ENCODE data around the gene BANF2. TPM values are rescaled to one million over a fixed set of nuclear protein-coding genes. Genes with fewer than 3 reads are reported as not detected.

The BANF2 gene
- total and polyA plus RNA-seq, 10 of the 15 experiments (the other 5 are each of a cell fraction or from before 2014, with no cell fraction given), result not detected

DNA sequence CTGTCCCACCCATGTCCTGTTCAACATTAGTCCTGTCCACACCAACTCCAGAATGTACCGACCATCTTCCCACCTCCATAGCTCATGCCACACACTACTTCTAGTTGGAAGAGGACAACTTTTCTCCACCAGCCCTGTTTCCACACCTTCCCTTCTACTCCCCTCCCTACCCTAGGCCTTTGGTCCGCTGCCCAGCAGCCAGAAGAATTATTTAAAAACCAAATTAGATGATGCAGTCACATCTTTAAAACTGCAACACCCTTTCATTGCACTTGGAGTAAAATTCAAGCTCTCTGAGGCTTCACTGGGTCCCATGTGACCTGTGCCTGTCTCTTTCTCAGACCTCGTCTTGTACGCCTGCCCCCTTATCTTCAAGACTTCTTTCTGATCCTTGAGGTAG lies 53.8 kb downstream of the BANF2 start:
- Histone ChIP-seq H3K4me1 (ENCODE audit: control insufficient read depth, insufficient read depth, low read length) (no peaks in the 10 kb centered on the region), H2AFZ (ENCODE audit: control insufficient read depth, low read depth, low read length) (no peak overlapping the region), H3K27ac (ENCODE audit: control insufficient read depth, insufficient read depth) (no peak overlapping the region), H3K4me2 (ENCODE audit: control insufficient read depth, insufficient read depth) (no peak overlapping the region), H3K36me3 (ENCODE audit: control insufficient read depth in 2 of 2, insufficient read depth in 2 of 2, low read length in 1 of 2) (no peaks in the 10 kb centered on the region), H4K20me1 (ENCODE audit: control insufficient read depth, insufficient read depth) (no peaks in the 10 kb centered on the region), H3K9me3 (replicated peaks; ENCODE audit: control insufficient read depth, insufficient read depth, low read length) (no peaks in the 10 kb centered on the region; the same call in 2 of the 3 replicates), H3K79me2 (ENCODE audit: control insufficient read depth, insufficient read depth, low read length) (no peaks in the 10 kb centered on the region), H3K4me3 (no peak overlapping the region), H3K27me3 (replicated peaks in 1 of 2; ENCODE audit: control insufficient read depth in 2 of 2, insufficient read depth in 2 of 2, low read length in 1 of 2) (peaks cover 0 to 7% of the 10 kb centered on the region in 2 experiments; a peak in 1 of 4 replicates), H3K9ac (ENCODE audit: control insufficient read depth, insufficient read depth, low read length) (no peak overlapping the region)
- ATAC-seq (no peak), DNase-seq (ENCODE audit: low read depth, low spot score) (no peak), FAIRE-seq (no peak)
- no peak for TF ChIP-seq MEF2A (IDR thresholded peaks at IDR 0.05; ENCODE audit: insufficient read depth, low read depth, low read length)
- no peak for TF ChIP-seq MYC (IDR thresholded peaks at IDR 0.05; ENCODE audit: insufficient read depth, insufficient read length, insufficient replicate concordance, low read length, severe bottlenecking)
- no peak for TF ChIP-seq MEF2B (IDR thresholded peaks at IDR 0.05; ENCODE audit: partially characterized antibody, poor library complexity, severe bottlenecking)
- ChIA-PET POLR2A (interaction anchor here (0.6 kb wide), 1 partner anchor 154 kb away, joined by 4 read pairs; no protein-coding TSS in a partner anchor), RAD21 (ENCODE audit: unreplicated experiment) (no interaction called here), SMC1A (ENCODE audit: uncharacterized antibody, unreplicated experiment) (interaction anchor here (1.0 kb wide), 1 partner anchor 149 kb away, joined by 3 read pairs; no protein-coding TSS in a partner anchor), CTCF (no interaction called here)
- no TSS peak for BruUV-seq (replicated peaks)
- intact Hi-C loops (cut with micrococcal nuclease; ENCODE audit: unreplicated experiment), result no loop called here
- WGBS (ENCODE audit: insufficient coverage, insufficient replicate concordance, low lambda C conversion rate, missing lambda C conversion rate), result 51% methylated on average over 4 of the region's 4 CpGs
- in situ Hi-C loops (cut with MboI), result no loop called here

DNA sequence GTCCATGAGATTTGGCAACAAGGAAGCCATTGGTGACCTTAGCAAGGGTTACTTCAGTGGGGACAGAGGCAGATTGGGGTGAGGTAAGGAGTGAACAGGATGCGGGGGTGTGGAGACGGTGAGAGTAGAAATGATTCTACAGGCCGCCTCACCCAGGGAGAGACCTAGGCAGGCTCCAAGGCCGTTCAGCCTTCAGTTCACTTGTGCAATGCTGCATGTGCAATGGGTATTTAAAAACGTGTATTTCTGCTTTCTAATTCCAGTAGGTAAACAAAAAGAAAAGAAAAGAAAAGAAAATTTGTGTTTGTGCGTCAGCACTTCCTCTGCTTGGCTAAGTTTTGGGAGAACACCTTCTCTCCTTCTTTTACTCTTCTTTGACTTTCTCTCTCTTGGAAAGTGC lies 56.8 kb downstream of the BANF2 start:
- H3K9ac ChIP-seq (ENCODE audit: control insufficient read depth, insufficient read depth, low read length), result no peak overlapping the region
- H3K4me3 ChIP-seq, result no peak overlapping the region
- BruUV-seq (replicated peaks), result no TSS peak
- H3K36me3 ChIP-seq (ENCODE audit: control insufficient read depth in 2 of 2, insufficient read depth in 2 of 2, low read length in 1 of 2), result no peaks in the 10 kb centered on the region
- CTCF ChIA-PET, result no interaction called here
- H3K4me1 ChIP-seq (ENCODE audit: control insufficient read depth, insufficient read depth, low read length), result no peaks in the 10 kb centered on the region
- in situ Hi-C loops (cut with MboI), result no loop called here
- no peak overlapping the region for H3K4me2 ChIP-seq (ENCODE audit: control insufficient read depth, insufficient read depth)
- SMC1A ChIA-PET (ENCODE audit: uncharacterized antibody, unreplicated experiment), result no interaction called here
- FAIRE-seq (no peak), ATAC-seq (no peak), DNase-seq (ENCODE audit: low read depth, low spot score) (no peak)
- TF ChIP-seq NBN (IDR thresholded peaks at IDR 0.05) (no peak), ETV6 (conservative IDR thresholded peaks at IDR 0.05 in 1 of 2, IDR thresholded peaks at IDR 0.05 in 1 of 2; ENCODE audit: borderline replicate concordance in 1 of 2, low read depth in 1 of 2) (no peak)
- H4K20me1 ChIP-seq (ENCODE audit: control insufficient read depth, insufficient read depth), result no peaks in the 10 kb centered on the region
- H3K9me3 ChIP-seq (replicated peaks; ENCODE audit: control insufficient read depth, insufficient read depth, low read length), result peaks cover 2% of the 10 kb centered on the region; the same call in 1 of the 3 replicates
- RAD21 ChIA-PET (ENCODE audit: unreplicated experiment), result no interaction called here
- 44% methylated on average over 6 of the region's 6 CpGs for WGBS (ENCODE audit: insufficient coverage, insufficient replicate concordance, low lambda C conversion rate, missing lambda C conversion rate)
- POLR2A ChIA-PET, result no interaction called here
- H3K79me2 ChIP-seq (ENCODE audit: control insufficient read depth, insufficient read depth, low read length), result no peaks in the 10 kb centered on the region
- intact Hi-C loops (cut with micrococcal nuclease; ENCODE audit: unreplicated experiment), result no loop called here
- H3K27ac ChIP-seq (ENCODE audit: control insufficient read depth, insufficient read depth), result no peak overlapping the region
- H3K27me3 ChIP-seq (replicated peaks in 1 of 2; ENCODE audit: control insufficient read depth in 2 of 2, insufficient read depth in 2 of 2, low read length in 1 of 2), result peaks cover 0 to 7% of the 10 kb centered on the region in 2 experiments; a peak in 1 of 4 replicates
- H2AFZ ChIP-seq (ENCODE audit: control insufficient read depth, low read depth, low read length), result no peak overlapping the region
